DND-41 (cell line): Measurements from ENCODE around the gene GCHFR.

Experiments
- ATAC-seq: fragments of 200-7000 bp; cut with Tn5 transposase; 3 replicates; pipeline ENCODE4 v1.9.1; 2021; ENCODE audit warnings: low read depth; ENCODE audit not compliant: insufficient read depth
- DNase-seq: peaks from one replicate; pipeline ENCODE4 v3.0.0-alpha.2; 2020
- H2AFZ ChIP-seq: 2 replicates; pipeline ENCODE4 v1.6.0; 2012; ENCODE audit warnings: low read depth, low read length
- H3K27ac ChIP-seq: 2 replicates; pipeline ENCODE4 v1.5.1; 2012; ENCODE audit warnings: low read length, inconsistent platforms
- H3K27me3 ChIP-seq: fragments of 200-600 bp; sonication (generic); 2 replicates; pipeline ENCODE4 v1.6.0; 2012; ENCODE audit warnings: low read length, mild to moderate bottlenecking, inconsistent platforms; ENCODE audit not compliant: insufficient read depth, poor library complexity
- H3K36me3 ChIP-seq: 2 replicates; pipeline ENCODE4 v1.5.1; 2012; ENCODE audit warnings: low read length, inconsistent platforms; ENCODE audit not compliant: insufficient read depth
- H3K4me1 ChIP-seq: 2 replicates; pipeline ENCODE4 v1.5.1; 2012; ENCODE audit warnings: mild to moderate bottlenecking, low read length; ENCODE audit not compliant: insufficient read depth
- H3K4me2 ChIP-seq: 2 replicates; pipeline ENCODE4 v1.6.0; 2012; ENCODE audit warnings: mild to moderate bottlenecking, moderate library complexity, low read length, inconsistent platforms; ENCODE audit not compliant: insufficient read depth
- H3K4me3 ChIP-seq, 2 experiments: fragments of 200-600 bp in 1 of 2; shearing (Covaris generic) in 1 of 2; 2 replicates each; pipeline ENCODE4 v1.5.1; 2012 to 2016; ENCODE audit warnings: inconsistent platforms in 2 of 2, low read length in 2 of 2, mild to moderate bottlenecking in 2 of 2, low read depth in 1 of 2, moderate library complexity in 1 of 2
- H3K79me2 ChIP-seq: 2 replicates; pipeline ENCODE4 v1.6.0; 2012; ENCODE audit warnings: low read length, inconsistent platforms; ENCODE audit not compliant: insufficient read depth
- H3K9ac ChIP-seq: 2 replicates; pipeline ENCODE4 v1.6.0; 2012; ENCODE audit warnings: low read depth, mild to moderate bottlenecking, inconsistent platforms, low read length, moderate library complexity
- H3K9me3 ChIP-seq: 2 replicates; pipeline ENCODE4 v1.5.1; 2012; ENCODE audit warnings: low read length, moderate library complexity, mild to moderate bottlenecking, inconsistent platforms; ENCODE audit not compliant: insufficient read depth, severe bottlenecking
- H4K20me1 ChIP-seq: 2 replicates; pipeline ENCODE4 v1.6.0; 2012; ENCODE audit warnings: low read length; ENCODE audit not compliant: insufficient read depth
- CTCF ChIP-seq: IDR thresholded peaks from 2 replicates; pipeline ENCODE4 v1.5.1; 2012; ENCODE audit warnings: borderline replicate concordance, low read length, moderate library complexity, mild to moderate bottlenecking; ENCODE audit not compliant: poor library complexity, severe bottlenecking; ENCODE audit errors: extremely low read depth
- EZH2 ChIP-seq: IDR thresholded peaks from 3 replicates; pipeline ENCODE4 v1.6.1; 2012; ENCODE audit warnings: borderline replicate concordance, low read depth, mild to moderate bottlenecking, moderate library complexity, low read length, inconsistent platforms; ENCODE audit not compliant: severe bottlenecking

GCHFR gene

GRCh38 chr15:40750885-40751284 lies 13.0 kb upstream of the GCHFR start:
- Histone ChIP-seq H3K4me3 (no peak overlapping the region), H3K9me3 (no peaks in the 10 kb centered on the region), H3K4me1 (peaks cover 41% of the 10 kb centered on the region), H2AFZ (no peak overlapping the region), H3K27me3 (no peaks in the 10 kb centered on the region), H3K79me2 (peaks cover 38% of the 10 kb centered on the region), H3K27ac (no peak overlapping the region), H3K36me3 (peaks cover 51% of the 10 kb centered on the region), H3K9ac (no peak overlapping the region), H4K20me1 (peaks cover 8% of the 10 kb centered on the region; the same call in 1 of the 2 replicates), H3K4me2 (no peak overlapping the region)
- ATAC-seq (no peak), DNase-seq (no peak)
- no peak for TF ChIP-seq EZH2
- TF ChIP-seq CTCF, result no peak

- Histone ChIP-seq H3K9ac (no peak overlapping the region), H3K27ac (no peak overlapping the region), H3K4me3 (no peak overlapping the region), H3K9me3 (no peaks in the 10 kb centered on the region), H3K36me3 (peaks cover 51% of the 10 kb centered on the region), H3K4me1 (peaks cover 42% of the 10 kb centered on the region), H3K4me2 (peak overlapping the region; percentile 19; the same call in 1 of the 2 replicates), H3K27me3 (no peaks in the 10 kb centered on the region), H3K79me2 (peaks cover 38% of the 10 kb centered on the region), H2AFZ (no peak overlapping the region), H4K20me1 (peaks cover 8% of the 10 kb centered on the region; the same call in 1 of the 2 replicates)
- no peak for TF ChIP-seq CTCF
- no peak for TF ChIP-seq EZH2
- ATAC-seq (no peak), DNase-seq (no peak)
Observed at GRCh38 chr15:40751745-40752144, 12.1 kb upstream of the GCHFR start.

GRCh38 chr15:40754574-40754882 lies 9.3 kb upstream of the GCHFR start:
- Histone ChIP-seq H3K27ac (peak overlapping the region; percentile 74), H3K4me1 (peaks cover 41% of the 10 kb centered on the region), H2AFZ (peak overlapping the region; percentile 93), H3K4me2 (peak overlapping the region; percentile 99), H3K79me2 (peaks cover 38% of the 10 kb centered on the region), H3K9me3 (no peaks in the 10 kb centered on the region), H4K20me1 (peaks cover 3% of the 10 kb centered on the region; the same call in 1 of the 2 replicates), H3K27me3 (no peaks in the 10 kb centered on the region), H3K4me3 (peak overlapping the region; percentile 96 to 98; a peak in 3 of 4 replicates), H3K36me3 (peaks cover 31% of the 10 kb centered on the region), H3K9ac (peak overlapping the region; percentile 95)
- peak; percentile 10; the same call in 2 of the 3 replicates for ATAC-seq
- TF ChIP-seq EZH2 (no peak), CTCF (no peak)
- no peak for DNase-seq
